Dermis blood vessel endothelial cell (primary cell): Measurements from ENCODE around the gene NAIF1. TPM values are rescaled to one million over a fixed set of nuclear protein-coding genes. Genes with fewer than 3 reads are reported as not detected.
"Not testable (repeated sequence)": the region's sequence is repeated elsewhere in the genome, so short reads cannot be mapped to it uniquely, and the experiment has no call there.

Source experiments
- DNase-seq: peaks from one replicate; pipeline ENCODE4 v3.0.0; 2010
- total RNA-seq: library from RNA; depleted of rRNA; stranded (reverse); fragments of >200 nt; gene quantifications from 2 replicates; pipeline ENCODE4 v1.2.3, GENCODE V29; 2014

The NAIF1 gene
- 12.8 and 13.8 TPM in 2 replicates for total RNA-seq

DNA sequence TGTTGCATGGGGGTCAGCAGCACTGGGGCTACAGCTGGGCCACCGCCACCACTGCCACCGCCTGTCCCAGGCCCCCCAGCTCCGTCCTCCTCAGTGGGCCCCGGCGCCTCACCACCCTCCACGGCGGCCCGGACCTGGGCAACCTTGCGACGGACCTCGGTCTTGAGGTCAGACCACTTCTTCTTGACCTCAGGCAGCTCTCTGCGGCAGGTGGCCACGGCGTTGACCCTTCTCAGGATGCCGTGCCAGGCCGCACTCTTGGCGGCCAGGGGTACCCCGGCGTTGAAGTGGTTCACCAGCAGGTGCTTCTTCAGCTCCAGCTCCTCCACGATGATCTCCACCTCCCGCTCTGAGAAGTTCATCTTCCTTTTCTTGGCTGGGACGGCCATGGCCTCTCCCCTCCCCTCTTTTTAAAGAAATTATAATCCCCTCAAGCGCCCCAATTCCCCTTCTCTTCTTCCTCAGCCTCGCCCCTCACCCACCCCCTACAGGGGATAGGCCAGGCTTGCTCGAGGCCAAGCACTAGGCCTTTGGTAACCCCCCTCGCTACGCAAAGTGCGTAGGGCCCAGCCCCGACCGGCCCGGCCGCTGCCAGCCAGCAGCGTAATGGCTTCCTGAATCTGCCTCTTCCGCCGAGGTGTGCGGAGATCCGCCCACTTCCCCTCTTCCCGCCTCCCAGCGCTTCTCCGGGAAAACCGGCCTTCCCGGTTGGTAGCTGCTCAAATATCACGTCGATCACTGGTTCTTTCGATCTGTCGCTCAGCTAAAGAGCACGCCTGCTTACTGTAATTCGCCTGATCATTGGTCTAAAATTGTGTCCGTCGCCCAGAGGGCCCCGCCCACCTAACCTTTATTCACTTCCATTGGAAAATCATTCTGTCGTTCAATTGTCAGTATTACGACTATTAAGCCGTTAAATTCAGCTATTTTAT lies at the start of gene NAIF1:
Gene NAIF1 (minus strand): TSS at position 608 of the 932 bp plus-strand sequence. CDS start 219 bp downstream, at position 389.
- peak; percentile 100 for DNase-seq

DNA sequence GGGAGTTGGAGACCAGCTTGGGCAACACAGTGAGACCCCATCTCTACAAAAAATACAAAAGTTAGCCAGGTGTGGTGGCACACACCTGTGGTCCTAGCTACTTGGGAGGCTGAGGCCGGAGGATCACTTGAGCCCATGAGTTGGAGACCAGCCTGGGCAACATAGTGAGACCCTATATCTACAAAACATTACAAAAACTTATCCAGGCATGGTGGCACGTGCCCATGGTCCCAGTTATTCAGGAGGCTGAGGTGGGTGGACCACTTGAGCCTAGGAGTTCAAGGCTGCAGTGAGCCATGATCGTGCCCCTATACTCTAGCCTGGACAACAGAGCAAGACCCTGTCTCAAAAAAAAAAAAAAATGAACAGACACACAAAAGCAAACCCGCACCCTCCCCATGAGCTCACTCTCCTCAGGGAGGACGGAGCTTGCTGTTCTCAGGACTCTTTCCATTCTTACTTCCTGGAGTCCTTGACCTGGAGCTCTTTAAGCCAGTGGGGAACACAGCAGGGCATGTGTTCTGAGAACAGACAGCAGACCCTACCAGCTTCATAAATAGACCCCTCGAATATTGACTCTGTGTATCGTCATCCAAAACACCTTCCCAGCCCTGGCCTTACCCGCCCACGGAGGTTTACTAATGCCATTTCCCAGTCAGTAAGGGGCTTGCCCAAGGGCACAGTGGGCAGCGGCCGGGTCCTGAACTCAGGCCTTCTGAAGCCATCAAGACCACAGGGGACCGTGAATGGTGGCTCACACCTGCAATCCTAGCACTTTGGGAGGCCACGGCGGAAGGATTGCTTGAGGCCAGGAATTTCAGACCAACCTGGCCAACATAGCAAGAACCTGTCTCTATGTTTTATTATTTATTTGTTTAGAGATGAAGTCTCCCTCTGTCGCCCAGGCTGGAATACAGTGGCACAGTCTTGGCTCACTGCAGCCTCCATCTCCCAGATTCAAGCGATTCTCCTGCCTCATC lies 49.3 kb upstream of the NAIF1 start:
- no peak for DNase-seq

- no peak for DNase-seq
Measured at GRCh38 chr9:128115187-128116103, 48.3 kb upstream of the NAIF1 start.

GRCh38 chr9:128114326-128115186 lies 47.4 kb upstream of the NAIF1 start:
- DNase-seq, result no peak

- DNase-seq, result no peak
Measured at GRCh38 chr9:128113526-128114325, 46.6 kb upstream of the NAIF1 start.

DNA sequence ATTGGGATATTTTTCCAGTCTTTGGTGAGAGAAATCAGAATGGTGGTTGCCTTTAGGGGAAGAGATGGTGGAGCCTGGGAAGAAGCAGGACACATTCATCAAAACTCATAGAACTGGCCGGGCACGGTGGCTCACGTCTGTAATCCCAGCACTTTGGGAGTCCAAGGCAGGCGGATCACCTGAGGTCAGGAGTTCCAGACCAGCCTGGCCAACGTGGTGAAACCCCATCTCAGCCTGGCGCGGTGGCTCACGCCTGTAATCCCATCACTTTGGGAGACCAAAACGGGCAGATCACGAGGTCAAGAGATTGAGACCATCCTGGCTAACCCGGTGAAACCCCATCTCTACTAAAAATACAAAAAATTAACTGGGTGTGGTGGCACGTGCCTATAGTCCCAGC lies 44.6 kb upstream of the NAIF1 start:
- DNase-seq, result not testable (repeated sequence)

GRCh38 chr9:128109050-128109709 lies 42.1 kb upstream of the NAIF1 start:
- no peak for DNase-seq

DNA sequence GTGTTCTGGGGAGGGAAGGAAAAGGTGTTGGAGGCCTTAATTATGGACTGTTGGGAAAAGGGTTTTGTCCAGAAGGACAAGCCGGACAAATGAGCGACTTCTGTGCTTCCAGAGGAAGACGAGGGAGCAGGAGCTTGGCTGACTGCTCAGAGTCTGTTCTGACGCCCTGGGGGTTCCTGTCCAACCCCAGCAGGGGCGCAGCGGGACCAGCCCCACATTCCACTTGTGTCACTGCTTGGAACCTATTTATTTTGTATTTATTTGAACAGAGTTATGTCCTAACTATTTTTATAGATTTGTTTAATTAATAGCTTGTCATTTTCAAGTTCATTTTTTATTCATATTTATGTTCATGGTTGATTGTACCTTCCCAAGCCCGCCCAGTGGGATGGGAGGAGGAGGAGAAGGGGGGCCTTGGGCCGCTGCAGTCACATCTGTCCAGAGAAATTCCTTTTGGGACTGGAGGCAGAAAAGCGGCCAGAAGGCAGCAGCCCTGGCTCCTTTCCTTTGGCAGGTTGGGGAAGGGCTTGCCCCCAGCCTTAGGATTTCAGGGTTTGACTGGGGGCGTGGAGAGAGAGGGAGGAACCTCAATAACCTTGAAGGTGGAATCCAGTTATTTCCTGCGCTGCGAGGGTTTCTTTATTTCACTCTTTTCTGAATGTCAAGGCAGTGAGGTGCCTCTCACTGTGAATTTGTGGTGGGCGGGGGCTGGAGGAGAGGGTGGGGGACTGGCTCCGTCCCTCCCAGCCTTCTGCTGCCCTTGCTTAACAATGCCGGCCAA lies 41.3 kb upstream of the NAIF1 start:
- DNase-seq, result no peak

GRCh38 chr9:128107468-128108268 lies 40.5 kb upstream of the NAIF1 start:
- DNase-seq, result no peak

GRCh38 chr9:128106940-128107467 lies 39.9 kb upstream of the NAIF1 start:
- DNase-seq, result no peak

DNA sequence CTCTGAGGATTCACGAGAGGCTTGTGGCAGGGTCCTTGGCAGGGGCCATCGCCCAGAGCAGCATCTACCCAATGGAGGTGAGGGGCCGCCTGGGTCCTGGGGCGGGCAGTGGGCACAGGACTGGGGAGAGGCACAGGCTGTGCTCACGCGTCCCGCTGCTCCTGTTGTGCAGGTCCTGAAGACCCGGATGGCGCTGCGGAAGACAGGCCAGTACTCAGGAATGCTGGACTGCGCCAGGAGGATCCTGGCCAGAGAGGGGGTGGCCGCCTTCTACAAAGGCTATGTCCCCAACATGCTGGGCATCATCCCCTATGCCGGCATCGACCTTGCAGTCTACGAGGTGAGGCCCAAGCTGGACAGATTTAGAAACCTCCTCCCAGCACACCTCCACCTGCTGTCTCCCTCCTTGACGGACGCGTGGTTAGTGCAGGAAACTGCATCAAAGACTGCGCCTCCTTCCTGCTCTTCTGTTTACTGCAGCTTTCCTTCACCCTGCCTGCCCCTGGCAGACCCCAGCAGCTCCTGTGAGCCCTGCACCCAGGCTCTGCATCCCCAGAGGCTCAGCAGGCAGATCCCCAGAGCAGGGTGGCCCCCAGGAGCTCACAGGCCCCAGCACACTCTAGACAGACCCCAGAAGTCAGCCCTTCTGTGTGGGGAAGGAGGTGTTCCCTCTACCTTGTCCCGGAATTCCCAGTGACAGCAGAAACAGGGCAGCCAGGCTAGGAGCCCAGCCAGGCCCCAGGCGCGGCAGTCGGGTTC lies 39.2 kb upstream of the NAIF1 start:
- no peak for DNase-seq

DNA sequence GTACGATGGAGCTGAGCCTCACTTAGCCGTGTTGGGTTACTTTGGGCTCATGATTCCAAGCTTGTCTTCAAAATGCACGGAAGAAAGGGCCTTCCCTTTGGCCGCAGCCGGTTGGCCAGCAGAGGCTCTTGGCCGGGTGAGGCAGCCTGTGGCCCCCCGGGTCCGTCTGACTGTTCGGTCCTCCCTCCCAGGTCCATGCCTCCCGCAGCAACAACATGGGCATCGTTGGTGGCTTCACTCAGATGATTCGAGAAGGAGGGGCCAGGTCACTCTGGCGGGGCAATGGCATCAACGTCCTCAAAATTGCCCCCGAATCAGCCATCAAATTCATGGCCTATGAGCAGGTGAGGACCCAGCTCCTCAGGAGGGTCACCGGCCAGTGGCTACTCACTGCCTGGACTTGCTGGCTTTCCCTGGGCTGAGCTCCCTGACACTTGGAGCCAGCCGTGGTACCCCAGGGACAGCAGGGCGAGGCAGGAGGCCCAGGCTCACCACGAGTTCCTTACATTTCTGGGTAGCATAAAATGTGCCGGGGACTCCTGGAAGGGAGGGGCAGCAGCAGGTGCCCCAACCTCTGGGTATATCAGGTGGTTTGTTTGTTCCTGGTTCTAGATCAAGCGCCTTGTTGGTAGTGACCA lies 38.5 kb upstream of the NAIF1 start:
- DNase-seq, result no peak

DNA sequence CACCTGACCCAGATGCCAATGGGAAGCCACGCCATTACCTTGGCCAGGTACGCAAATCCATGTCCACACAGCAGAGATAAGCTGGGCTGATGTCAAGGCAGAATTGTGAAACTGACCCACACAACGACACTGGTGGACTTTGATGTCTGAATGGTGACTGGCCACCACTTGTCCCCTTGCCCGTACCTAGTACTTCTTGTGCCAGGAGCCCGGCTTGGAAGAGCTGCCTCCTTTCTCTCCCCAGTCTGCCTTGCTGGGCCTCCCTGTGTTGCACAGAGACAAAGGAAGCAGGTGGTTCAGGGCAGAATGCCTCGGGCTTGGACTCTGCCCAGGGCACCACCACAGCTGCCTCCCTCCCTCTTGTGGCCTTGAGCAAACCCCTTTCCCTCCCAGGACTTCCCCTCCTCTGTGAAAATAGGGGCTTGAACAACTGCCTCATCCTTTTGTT lies 37.1 kb upstream of the NAIF1 start:
- peak; percentile 65 for DNase-seq

GRCh38 chr9:128103589-128103962 lies 36.5 kb upstream of the NAIF1 start:
- DNase-seq, result peak; percentile 35

GRCh38 chr9:128102861-128103588 lies 35.9 kb upstream of the NAIF1 start:
- no peak for DNase-seq

DNA sequence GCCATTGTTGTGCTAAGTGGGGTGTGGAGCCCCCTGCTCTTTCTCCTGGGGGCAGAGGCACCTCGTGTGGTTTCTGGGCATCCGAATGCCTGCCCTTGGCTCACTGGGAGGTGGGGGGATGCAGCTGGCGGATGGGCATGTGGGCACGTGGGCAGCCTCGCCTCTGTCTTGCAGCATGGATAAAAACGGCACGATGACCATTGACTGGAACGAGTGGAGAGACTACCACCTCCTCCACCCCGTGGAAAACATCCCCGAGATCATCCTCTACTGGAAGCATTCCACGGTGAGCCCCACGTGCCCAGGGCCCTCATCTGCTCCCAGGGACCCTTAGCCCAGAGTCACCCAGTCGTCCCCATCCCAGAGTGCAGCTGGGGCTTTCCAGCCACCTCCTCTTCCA lies 35.1 kb upstream of the NAIF1 start:
- DNase-seq, result no peak
